Gastrocnemius medialis (tissue), 4 donors: ENCODE measurements around the gene CELSR3.

Source experiments
- CTCF ChIP-seq, 5 experiments: fragments of 450-650 bp in 3 of 5; fragments of 200-600 bp in 2 of 5; sonication (generic) in 2 of 5; IDR thresholded peaks in 4 of 5; conservative IDR thresholded peaks in 1 of 5; 1 replicate in 4 of 5; 2 replicates in 1 of 5; pipeline ENCODE4 v1.5.1; 2016 to 2019; ENCODE audit warnings: antibody characterized with exemption in 5 of 5, mild to moderate bottlenecking in 3 of 5, moderate library complexity in 3 of 5
- POLR2A ChIP-seq, 2 donors: fragments of 450-650 bp; IDR thresholded peaks; one replicate each; pipeline ENCODE4 v1.6.1; 2017; ENCODE audit warnings: antibody characterized with exemption in 2 of 2, mild to moderate bottlenecking in 2 of 2, moderate library complexity in 2 of 2

- no peak for TF ChIP-seq POLR2A (IDR thresholded peaks at IDR 0.05)
- TF ChIP-seq CTCF (IDR thresholded peaks at IDR 0.05 in 4 of 5, conservative IDR thresholded peaks at IDR 0.05 in 1 of 5), result no peak
These were observed 44.5 kb upstream of the CELSR3 start for GRCh38 chr3:48707157-48707556.
